Thoracic aorta (tissue), 2 donors: Measurements from ENCODE around the gene TLR1. TPM values are rescaled to one million over a fixed set of nuclear protein-coding genes. Genes with fewer than 3 reads are reported as not detected.

Experiments used
- ATAC-seq: fragments of 150-250 bp; one replicate; pipeline ENCODE4 v1.8.0; 2017; ENCODE audit warnings: low read depth; ENCODE audit not compliant: insufficient number of reproducible peaks, low FRiP score
- DNase-seq: peaks from one replicate; pipeline ENCODE4 v3.0.0-alpha.2; 2020; ENCODE audit warnings: low spot score
- H3K27ac ChIP-seq, 2 donors: fragments of 200-600 bp; sonication (generic); 1 replicate in 1 of 2; 2 replicates in 1 of 2; pipeline ENCODE4 v1.5.1; 2016; ENCODE audit warnings: mild to moderate bottlenecking in 2 of 2, moderate library complexity in 2 of 2
- H3K27me3 ChIP-seq: fragments of 200-600 bp; sonication (generic); replicated peaks from 2 replicates; pipeline ENCODE4 v1.6.0; 2016; ENCODE audit warnings: mild to moderate bottlenecking; ENCODE audit not compliant: insufficient read depth
- H3K36me3 ChIP-seq: fragments of 200-600 bp; sonication (generic); one replicate; pipeline ENCODE4 v1.5.1; 2016
- H3K4me1 ChIP-seq, 2 donors: fragments of 200-600 bp; sonication (generic); 1 replicate in 1 of 2; 2 replicates in 1 of 2; pipeline versions ENCODE4 v1.5.1 to v1.6.0; 2016; ENCODE audit warnings: low read depth in 2 of 2, mild to moderate bottlenecking in 1 of 2; ENCODE audit not compliant: control insufficient read depth in 1 of 2
- H3K4me3 ChIP-seq: fragments of 200-600 bp; sonication (generic); 2 replicates; pipeline ENCODE4 v1.5.1; 2016; ENCODE audit warnings: mild to moderate bottlenecking
- H3K9me3 ChIP-seq: fragments of 200-600 bp; sonication (generic); 2 replicates; pipeline ENCODE4 v1.5.1; 2016
- CTCF ChIP-seq: fragments of 200-600 bp; sonication (generic); IDR thresholded peaks from one replicate; pipeline ENCODE4 v1.5.1; 2019; ENCODE audit warnings: antibody characterized with exemption
- total RNA-seq, 2 donors: library from RNA; depleted of rRNA; stranded (reverse); fragments of >200 nt; gene quantifications; one replicate each; pipeline versions ENCODE4 v1.1.0 to v1.2.3, GENCODE V29; 2016

Gene TLR1
- total RNA-seq, 2 donors from 2014 or later: 16.1 to 36.3 TPM

DNA sequence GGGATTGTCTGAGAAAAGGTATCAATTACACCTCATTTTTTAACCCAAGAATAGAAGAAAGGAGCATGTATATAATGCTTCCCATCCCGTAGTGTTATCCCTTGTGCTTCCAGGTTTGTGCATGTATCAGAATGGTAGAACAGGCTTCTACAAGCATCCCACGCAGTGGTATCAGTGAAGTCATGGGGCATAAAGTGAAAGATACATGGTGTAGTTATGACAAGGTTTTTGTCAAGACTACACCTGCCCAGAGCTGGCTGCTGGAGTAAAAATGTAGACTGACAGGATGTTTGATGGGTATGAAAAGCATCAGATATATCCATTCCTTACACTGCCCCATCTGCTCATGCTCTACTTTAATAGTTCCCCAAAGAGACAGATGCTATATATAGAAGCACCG, 9.5 kb downstream of the TLR1 start:
- H3K4me3 ChIP-seq: no peak overlapping the region
- TF ChIP-seq CTCF: no peak
- peaks cover 7% of the 10 kb centered on the region for H3K36me3 ChIP-seq
- H3K27me3 ChIP-seq: no peaks in the 10 kb centered on the region
- H3K4me1 ChIP-seq: no peaks in the 10 kb centered on the region
- no peak overlapping the region for H3K27ac ChIP-seq
- no peak for DNase-seq
- ATAC-seq: no peak
- H3K9me3 ChIP-seq: peaks cover 8% of the 10 kb centered on the region

GRCh38 chr4:38794051-38794450, 10.5 kb downstream of the TLR1 start:
- Histone ChIP-seq H3K36me3 (peaks cover under 1% of the 10 kb centered on the region), H3K4me1 (no peaks in the 10 kb centered on the region), H3K27me3 (no peaks in the 10 kb centered on the region), H3K4me3 (no peak overlapping the region), H3K9me3 (peaks cover 8% of the 10 kb centered on the region), H3K27ac (no peak overlapping the region)
- no peak for TF ChIP-seq CTCF
- ATAC-seq: no peak
- no peak for DNase-seq

- DNase-seq (no peak), ATAC-seq (no peak)
- no peaks in the 10 kb centered on the region for H3K27me3 ChIP-seq
- TF ChIP-seq CTCF: no peak
- H3K27ac ChIP-seq: no peak overlapping the region
- H3K4me3 ChIP-seq: no peak overlapping the region
- no peaks in the 10 kb centered on the region for H3K4me1 ChIP-seq
- no peaks in the 10 kb centered on the region for H3K9me3 ChIP-seq
- no peaks in the 10 kb centered on the region for H3K36me3 ChIP-seq
Measured at GRCh38 chr4:38791010-38791409, 13.6 kb downstream of the TLR1 start.

- Histone ChIP-seq H3K4me1 (no peaks in the 10 kb centered on the region), H3K27me3 (no peaks in the 10 kb centered on the region), H3K9me3 (no peaks in the 10 kb centered on the region), H3K4me3 (no peak overlapping the region), H3K36me3 (no peaks in the 10 kb centered on the region), H3K27ac (no peak overlapping the region)
- no peak for DNase-seq
- ATAC-seq: no peak
- no peak for TF ChIP-seq CTCF
Measured at GRCh38 chr4:38788317-38788716, 16.3 kb downstream of the TLR1 start.

DNA sequence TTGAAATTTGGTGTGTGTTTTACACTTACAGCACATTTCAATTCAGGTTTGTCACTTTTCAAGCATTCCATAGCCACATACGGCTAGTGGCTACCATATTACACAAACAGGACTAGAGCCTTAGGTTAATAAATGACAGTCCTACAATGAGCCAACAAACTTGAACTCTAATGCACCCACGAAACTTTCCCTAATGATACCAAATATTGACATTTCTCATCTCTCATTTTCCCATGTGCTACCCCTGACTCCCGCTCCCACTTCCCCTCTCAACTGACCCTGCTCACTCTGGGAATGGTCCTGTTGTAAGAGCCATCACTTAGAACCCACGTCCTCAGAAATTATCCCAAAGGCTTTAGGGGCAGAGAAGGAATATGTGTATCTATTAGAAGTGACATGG, 16.9 kb downstream of the TLR1 start:
- ATAC-seq (no peak), DNase-seq (no peak)
- no peak overlapping the region for H3K27ac ChIP-seq
- H3K9me3 ChIP-seq: no peaks in the 10 kb centered on the region
- H3K4me3 ChIP-seq: no peak overlapping the region
- no peaks in the 10 kb centered on the region for H3K4me1 ChIP-seq
- TF ChIP-seq CTCF: no peak
- H3K36me3 ChIP-seq: no peaks in the 10 kb centered on the region
- H3K27me3 ChIP-seq: no peaks in the 10 kb centered on the region
